Cerebellar cortex (tissue), 1 donor: ENCODE results near the gene CLINT1.

ENCODE experiments used
- DNase-seq: peaks from one replicate; pipeline ENCODE4 v3.0.0-alpha.2; 2015; ENCODE audit warnings: low spot score

CLINT1 gene

DNA sequence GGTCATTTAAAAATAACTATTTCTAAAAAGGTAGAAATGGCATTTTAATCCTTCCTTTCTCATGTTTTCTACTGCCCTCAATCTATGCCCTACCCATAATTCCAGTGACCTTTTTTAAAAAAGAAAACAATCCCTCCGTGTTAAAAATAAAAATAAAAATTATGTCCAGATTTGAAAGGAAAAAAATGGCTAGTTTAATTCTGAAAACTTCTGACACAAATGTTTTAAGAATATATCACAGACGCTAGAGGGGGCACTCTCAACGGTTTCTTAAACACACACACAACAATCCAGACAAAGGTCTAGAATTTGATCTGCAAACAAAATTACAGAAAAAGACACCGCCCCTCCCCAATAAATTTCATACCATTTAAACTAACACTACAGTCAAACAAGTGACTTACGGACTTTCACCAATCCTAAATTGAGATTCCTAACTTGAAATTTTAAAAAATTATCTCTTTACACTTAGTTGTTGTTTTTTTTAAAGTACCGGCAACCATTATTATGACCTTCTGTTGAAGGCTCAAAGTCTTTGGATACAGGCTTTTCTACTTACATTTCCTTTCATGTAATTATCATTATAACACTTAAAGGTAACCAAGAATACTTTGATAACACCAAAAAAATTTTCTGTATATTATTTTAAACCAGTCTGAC, 38.2 kb downstream of the CLINT1 start:
- DNase-seq = peak; percentile 58

GRCh38 chr5:157819502-157820115, 39.3 kb downstream of the CLINT1 start:
- DNase-seq = no peak

DNA sequence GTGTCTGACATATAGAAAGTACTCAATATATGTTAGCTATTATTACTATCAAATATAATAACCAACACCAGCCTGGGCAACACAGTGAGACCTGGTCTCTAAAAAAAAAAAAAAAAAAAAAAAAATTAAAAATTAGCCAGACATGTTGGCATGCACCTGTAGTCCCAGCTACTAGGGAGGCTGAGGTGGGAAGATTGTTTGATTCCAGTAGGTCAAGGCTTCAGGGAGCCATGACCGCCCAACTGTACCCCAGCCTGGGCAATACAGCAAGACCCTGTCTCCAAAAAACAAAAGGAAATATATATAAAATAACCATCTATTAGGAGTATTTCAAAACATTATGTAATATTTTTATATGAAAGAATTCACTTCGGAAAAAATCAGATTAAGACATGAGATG, 40.6 kb downstream of the CLINT1 start:
- no peak for DNase-seq

GRCh38 chr5:157817928-157818327, 41.0 kb downstream of the CLINT1 start:
- no peak for DNase-seq

DNA sequence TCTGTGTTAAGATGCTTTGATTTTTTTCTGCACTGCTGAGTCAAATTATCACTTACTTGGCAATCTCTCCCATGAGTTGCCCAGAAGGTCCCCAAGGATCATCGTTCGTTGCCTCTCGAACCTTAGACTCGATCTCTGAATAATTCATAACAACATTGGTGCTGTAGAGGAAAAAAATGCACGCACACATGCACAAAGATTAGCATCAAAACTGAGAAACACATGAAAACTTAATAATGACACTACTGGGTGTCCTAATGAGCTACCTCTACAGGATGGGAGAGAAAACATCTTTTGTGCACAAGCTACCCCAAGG, 41.6 kb downstream of the CLINT1 start:
- DNase-seq = no peak

GRCh38 chr5:157816682-157817386, 42.1 kb downstream of the CLINT1 start:
- no peak for DNase-seq

DNA sequence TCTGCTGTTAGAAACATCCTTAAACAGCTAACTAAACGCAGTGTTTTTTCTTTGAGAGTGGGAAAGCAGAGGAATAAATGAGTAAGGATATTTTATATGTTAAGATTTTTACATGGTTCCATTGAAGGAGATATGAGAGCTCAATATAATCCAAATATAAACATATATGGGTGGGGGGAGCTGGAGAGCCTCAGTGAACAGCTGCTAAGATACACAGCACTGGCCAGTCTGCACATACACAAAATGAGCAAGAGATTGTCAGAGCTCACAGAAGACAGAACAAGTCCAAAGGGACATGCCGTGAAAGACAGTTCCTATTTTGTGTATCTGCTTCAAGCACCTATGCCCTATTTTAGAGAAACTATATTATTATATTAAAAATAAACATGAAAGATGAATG, 46.9 kb downstream of the CLINT1 start:
- DNase-seq = no peak

DNA sequence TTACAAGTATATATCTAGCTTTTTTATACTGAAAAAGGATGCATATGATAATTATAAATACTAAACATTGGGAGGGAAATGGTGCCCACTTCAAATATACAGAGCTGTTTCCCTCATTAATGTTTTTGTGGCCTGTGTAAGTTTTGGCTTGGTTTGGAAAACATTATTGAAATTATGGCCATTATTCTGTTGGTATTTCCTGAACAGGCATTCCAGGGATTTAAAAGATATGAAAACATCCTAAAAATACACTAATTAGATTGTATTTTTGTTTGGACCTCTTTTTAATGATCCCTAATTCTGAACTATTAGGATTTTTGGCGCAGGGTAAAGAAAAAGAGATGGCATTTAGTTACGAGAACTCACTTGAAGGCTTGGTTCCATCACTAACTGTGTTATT, 50.9 kb downstream of the CLINT1 start:
- no peak for DNase-seq

GRCh38 chr5:157802736-157803135, 56.2 kb downstream of the CLINT1 start:
- DNase-seq = no peak

- no peak for DNase-seq
These were observed 58.8 kb downstream of the CLINT1 start for GRCh38 chr5:157800137-157800536.

DNA sequence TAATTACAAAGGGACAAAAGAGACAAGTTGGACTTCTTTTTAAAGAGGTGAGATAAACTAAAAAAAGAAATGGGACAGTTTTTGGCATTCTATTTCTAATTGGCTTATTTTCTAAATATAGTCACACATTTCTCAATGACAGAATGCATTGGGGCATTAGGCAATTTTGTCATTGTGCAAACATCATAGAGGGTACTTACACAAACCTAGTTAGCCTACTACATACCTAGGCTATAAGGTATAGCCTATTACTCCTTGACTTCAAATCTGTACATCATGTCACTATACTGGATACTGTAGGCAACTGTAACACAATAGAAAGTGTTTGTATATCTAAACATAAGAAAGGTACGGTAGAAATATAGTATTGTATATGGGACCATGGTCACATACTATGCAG, 59.4 kb downstream of the CLINT1 start:
- DNase-seq = no peak

DNA sequence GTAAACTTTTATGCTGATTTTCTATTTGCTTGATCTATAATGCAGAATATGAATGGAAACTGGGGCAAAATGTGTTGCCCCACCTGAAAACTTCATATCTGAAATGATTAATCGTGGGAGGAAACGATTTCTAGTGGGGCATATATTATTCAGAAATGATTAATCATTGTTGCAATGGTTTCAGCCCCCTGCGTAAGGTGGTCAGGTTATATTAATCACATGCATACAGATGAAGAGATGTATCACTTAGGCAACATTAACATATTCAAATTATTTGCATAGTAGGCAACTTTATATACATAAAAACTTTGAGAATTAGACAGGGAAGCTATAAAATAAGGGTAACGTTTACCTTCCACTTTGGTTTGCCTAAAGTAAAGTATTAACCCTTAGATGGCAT, 65.6 kb downstream of the CLINT1 start:
- no peak for DNase-seq

DNA sequence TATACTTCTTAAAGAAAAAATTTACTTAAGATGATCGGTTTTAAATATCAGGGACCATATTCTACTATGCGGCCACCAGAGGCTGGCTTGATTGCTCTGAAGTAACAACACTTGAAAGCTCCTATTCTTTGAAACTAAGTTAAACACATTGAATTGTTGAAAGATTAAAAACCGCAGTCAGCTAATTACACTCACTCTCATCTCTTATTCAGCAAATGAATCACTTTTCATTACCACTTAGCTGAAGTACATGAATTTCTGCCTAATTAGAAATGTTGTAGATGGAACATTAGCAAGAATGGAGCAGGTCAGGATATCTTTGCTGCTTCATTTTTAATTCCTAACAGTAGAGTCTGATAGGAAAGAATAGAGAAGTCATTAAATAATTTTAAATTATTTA, 73.1 kb downstream of the CLINT1 start:
- no peak for DNase-seq

DNA sequence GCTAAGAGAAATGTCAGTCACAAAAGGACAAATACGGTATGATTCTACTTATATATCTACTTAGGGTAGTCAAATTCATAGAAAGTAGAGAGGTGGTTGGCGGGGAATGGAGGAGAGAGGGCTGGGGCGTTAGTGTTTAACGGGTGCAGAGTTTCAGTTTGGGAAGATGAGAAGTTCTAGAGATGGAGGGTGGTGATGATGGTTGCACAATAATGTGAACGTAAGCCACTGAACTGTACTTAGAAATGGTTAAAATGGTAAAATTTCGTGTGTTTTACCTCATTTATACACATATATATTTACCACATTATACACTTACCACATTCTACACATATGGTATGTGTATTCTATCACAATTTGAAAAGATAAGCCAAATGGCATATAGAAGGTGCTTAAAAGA, 79.7 kb downstream of the CLINT1 start:
- DNase-seq = no peak

GRCh38 chr5:157778121-157778805, 80.7 kb downstream of the CLINT1 start:
- DNase-seq = no peak

DNA sequence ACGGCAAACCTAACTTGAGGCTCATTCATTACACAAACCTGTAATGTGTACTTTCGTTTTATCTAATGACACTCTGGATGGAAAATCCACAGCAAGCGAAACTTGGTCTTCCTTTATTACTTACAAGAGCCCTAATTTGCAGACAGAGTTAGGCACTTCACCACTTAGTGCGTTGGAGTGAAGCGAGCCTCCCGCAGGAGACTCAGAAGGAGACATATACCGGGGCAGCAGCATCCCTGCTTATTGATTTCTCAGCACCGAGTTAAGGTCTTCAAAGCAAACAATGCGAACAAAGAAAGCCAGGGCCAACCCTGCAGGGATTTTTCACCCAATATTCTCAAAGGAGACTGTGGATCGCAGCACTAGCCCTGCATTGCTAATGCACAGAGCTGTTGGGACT, 86.8 kb downstream of the CLINT1 start:
- DNase-seq = no peak

DNA sequence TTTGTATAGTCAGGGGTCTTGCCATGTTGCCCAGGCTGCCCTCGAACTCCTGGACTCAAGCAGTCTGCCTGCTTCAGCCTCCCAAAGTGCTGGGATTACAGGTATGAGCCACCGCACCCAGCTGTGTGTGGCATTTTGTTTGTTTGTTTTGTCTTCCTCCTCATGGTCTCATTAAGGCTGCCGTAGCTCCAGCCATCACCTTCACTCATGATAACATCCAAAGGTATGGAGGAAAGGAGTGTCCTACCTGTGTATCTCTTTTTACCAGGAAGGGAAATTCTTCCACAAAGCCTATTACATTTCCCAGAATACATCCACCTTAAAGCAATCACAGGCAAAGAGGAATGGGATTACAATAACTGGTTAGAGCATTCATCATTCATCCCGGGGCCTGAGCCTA, 88.3 kb downstream of the CLINT1 start:
- no peak for DNase-seq

DNA sequence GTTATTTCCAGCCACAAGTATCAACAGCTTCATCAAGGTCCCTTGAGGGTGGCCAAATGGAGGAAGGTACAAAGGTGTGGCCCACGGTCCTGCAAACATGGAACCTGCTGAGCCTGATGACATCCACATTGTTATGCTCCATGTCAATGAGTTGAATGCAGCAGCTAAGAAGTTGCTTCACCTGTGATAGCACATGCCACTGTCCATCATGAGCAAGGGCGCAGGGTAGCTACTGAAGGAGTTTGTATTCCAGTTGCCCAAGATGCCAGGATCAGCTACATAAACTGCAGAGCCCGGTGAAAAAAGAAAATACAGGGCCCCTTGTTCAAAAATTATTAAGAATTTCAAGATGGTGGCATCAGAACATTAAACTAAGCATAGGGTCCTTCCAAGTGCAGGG, 91.3 kb downstream of the CLINT1 start:
- no peak for DNase-seq

GRCh38 chr5:157766902-157767301, 92.0 kb downstream of the CLINT1 start:
- no peak for DNase-seq

DNA sequence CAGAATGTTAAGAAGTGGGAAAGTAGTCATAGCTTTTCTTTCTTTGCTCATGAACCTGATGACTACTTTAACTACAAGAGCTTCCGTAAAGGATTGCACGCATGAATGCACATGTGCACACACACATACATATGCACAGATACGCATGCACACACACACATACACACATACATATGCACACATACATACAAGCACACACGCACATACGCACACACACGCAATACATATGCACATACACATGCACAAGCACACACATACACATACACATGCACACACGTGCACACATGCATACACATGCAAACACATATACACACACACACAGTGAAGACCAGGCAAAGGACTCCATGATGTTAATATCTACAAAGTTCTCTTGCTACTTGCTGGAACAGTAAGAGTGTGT, 92.5 kb downstream of the CLINT1 start:
- DNase-seq = no peak

DNA sequence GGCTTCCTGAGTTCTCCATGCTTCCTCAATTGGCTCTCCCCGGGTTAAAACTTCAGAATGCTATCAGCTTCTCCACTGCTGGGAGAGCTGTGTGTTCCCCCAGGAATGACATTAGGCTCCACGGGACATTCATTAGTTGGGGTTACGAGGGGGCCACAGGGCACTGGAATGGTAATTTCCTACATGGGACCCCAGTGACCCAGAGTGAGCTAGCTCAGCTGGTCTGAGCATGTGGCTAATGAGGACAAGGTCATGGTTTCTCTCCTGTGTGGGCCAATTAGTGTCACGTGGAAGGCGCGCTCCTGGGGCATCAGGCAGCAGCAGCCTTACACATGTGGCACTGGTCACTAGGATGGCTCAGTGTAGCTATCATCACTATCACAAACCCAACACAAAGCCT, 94.4 kb downstream of the CLINT1 start:
- DNase-seq = no peak

- peak; percentile 85 for DNase-seq
These were observed 97.0 kb downstream of the CLINT1 start for GRCh38 chr5:157761690-157762621.
